NCI-H2171 (cell line): ENCODE results near the gene FUT8.
"Not testable (repeated sequence)": the region's sequence is repeated elsewhere in the genome, so short reads cannot be mapped to it uniquely, and the experiment has no call there.

Source experiments
- DNase-seq: peaks from one replicate; lab custom pipeline; 2025; lab: John Stamatoyannopoulos, UW

The FUT8 gene

GRCh38 chr14:65419593-65420252 lies 7.2 kb downstream of the FUT8 start:
- DNase-seq, result no peak

GRCh38 chr14:65421201-65421981 lies 8.9 kb downstream of the FUT8 start:
- DNase-seq, result no peak

- no peak for DNase-seq
These were observed 9.7 kb downstream of the FUT8 start for GRCh38 chr14:65422088-65422834.

- no peak for DNase-seq
These were observed 11.5 kb downstream of the FUT8 start for GRCh38 chr14:65423982-65424381.

- DNase-seq, result no peak
These were observed 12.0 kb downstream of the FUT8 start for GRCh38 chr14:65424531-65424930.

GRCh38 chr14:65425885-65426284 lies 13.4 kb downstream of the FUT8 start:
- no peak for DNase-seq

GRCh38 chr14:65426902-65427301 lies 14.4 kb downstream of the FUT8 start:
- DNase-seq, result not testable (repeated sequence)

- DNase-seq, result no peak
These were observed 16.2 kb downstream of the FUT8 start for GRCh38 chr14:65428691-65429090.

- no peak for DNase-seq
These were observed 17.2 kb downstream of the FUT8 start for GRCh38 chr14:65429757-65430156.

- no peak for DNase-seq
These were observed 18.7 kb downstream of the FUT8 start for GRCh38 chr14:65431245-65431644.

- no peak for DNase-seq
These were observed 19.4 kb downstream of the FUT8 start for GRCh38 chr14:65431951-65432350.

- DNase-seq, result no peak
These were observed 19.9 kb downstream of the FUT8 start for GRCh38 chr14:65432361-65432948.

GRCh38 chr14:65433157-65433556 lies 20.6 kb downstream of the FUT8 start:
- no peak for DNase-seq

GRCh38 chr14:65433646-65434045 lies 21.1 kb downstream of the FUT8 start:
- no peak for DNase-seq

- DNase-seq, result no peak
These were observed 21.8 kb downstream of the FUT8 start for GRCh38 chr14:65434216-65434850.

- no peak for DNase-seq
These were observed 25.9 kb downstream of the FUT8 start for GRCh38 chr14:65438266-65438933.

- DNase-seq, result no peak
These were observed 26.6 kb downstream of the FUT8 start for GRCh38 chr14:65439117-65439516.

GRCh38 chr14:65440230-65440629 lies 27.7 kb downstream of the FUT8 start:
- DNase-seq, result no peak

GRCh38 chr14:65444230-65444629 lies 31.7 kb downstream of the FUT8 start:
- no peak for DNase-seq

- no peak for DNase-seq
These were observed 33.6 kb downstream of the FUT8 start for GRCh38 chr14:65446159-65446558.

- DNase-seq, result no peak
These were observed 37.1 kb downstream of the FUT8 start for GRCh38 chr14:65449647-65450046.
